Fibroblast of skin of right quadriceps (primary cell): ENCODE measurements around the gene MLEC.

Source experiments
- DNase-seq: peaks from one replicate; pipeline ENCODE4 v3.0.0-alpha.2; 2013

The MLEC gene

DNA sequence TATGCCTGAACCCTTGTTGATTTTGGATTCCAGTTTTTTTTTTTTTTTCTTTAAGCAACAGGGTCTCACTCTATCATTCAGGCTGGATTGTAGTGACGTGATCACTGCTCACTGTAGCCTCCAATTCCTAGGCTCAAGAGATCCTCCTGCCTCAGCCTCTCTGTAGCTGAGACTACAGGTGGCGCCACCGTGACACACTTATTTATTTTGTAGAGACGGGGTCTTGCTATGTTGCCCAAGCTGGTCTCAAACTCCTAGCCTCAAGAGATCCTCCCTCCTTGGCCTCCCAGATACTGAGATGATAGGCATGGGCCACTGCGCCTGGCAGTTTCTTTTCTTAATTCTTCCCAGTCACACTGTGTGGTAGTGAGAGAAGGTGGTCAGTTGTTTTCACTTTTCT, 63.9 kb downstream of the MLEC start:
- DNase-seq: no peak

DNA sequence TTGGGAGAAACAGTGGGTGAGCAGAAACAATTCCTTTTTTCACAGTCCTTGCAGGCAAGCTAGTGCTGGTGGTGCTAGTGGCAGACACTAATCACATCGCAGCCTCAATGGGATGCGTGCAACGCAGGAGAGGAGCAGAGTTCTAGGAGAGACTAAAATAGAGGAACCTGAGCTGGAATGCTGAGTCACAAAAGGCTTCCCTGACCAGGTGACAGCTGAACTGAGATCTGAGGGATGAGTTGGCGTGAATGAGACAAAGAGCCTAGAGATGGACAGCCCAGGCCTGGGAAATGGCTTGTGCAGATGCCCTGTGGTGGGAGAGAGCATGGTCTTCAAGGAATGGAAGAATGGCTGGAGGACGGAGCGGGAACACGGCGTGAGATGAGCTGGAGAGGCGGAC, 64.4 kb downstream of the MLEC start:
- no peak for DNase-seq
